Epithelial cell of esophagus (primary cell): ENCODE results near the gene SLC41A3.

Experiments
- DNase-seq: peaks from one replicate; pipeline ENCODE4 v3.0.0; 2010; ENCODE audit warnings: low read depth
- H3K4me3 ChIP-seq: 2 replicates; pipeline ENCODE4 v1.5.1; 2011; ENCODE audit warnings: mild to moderate bottlenecking, low read length, control low read depth
- CTCF ChIP-seq: IDR thresholded peaks from 2 replicates; pipeline ENCODE4 v1.5.1; 2011; ENCODE audit warnings: low read depth, mild to moderate bottlenecking, low read length, control low read depth, inconsistent platforms; ENCODE audit not compliant: insufficient read depth; ENCODE audit errors: missing control alignments

Gene SLC41A3

DNA sequence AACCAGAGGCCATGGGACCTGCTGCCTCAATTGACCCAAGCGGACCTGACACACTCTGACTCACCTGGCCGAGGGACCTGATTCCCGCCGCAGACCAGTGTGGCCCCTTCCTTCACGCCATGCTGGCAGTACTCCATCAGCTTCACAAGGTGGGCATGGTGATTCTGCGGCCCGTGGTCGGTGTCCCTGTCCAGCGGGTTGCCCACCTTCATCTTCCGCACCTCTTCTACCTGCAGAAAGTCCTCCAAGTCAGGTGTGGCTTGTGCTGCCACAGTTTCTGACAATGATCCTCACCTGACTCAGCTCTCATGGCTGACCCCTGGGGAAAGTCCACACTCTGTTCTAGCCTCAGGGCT is 25.9 kb upstream of the SLC41A3 start:
- no peak for DNase-seq
- TF ChIP-seq CTCF = no peak

GRCh38 chr3:126109146-126109879 is 25.4 kb upstream of the SLC41A3 start:
- TF ChIP-seq CTCF = no peak
- no peak overlapping the region for H3K4me3 ChIP-seq
- no peak for DNase-seq

More for the DNA sequence above, 25.9 kb upstream of the SLC41A3 start:
- H3K4me3 ChIP-seq = no peak overlapping the region

GRCh38 chr3:126108676-126109050 is 24.7 kb upstream of the SLC41A3 start:
- DNase-seq = no peak
- no peak for TF ChIP-seq CTCF
- H3K4me3 ChIP-seq = no peak overlapping the region

DNA sequence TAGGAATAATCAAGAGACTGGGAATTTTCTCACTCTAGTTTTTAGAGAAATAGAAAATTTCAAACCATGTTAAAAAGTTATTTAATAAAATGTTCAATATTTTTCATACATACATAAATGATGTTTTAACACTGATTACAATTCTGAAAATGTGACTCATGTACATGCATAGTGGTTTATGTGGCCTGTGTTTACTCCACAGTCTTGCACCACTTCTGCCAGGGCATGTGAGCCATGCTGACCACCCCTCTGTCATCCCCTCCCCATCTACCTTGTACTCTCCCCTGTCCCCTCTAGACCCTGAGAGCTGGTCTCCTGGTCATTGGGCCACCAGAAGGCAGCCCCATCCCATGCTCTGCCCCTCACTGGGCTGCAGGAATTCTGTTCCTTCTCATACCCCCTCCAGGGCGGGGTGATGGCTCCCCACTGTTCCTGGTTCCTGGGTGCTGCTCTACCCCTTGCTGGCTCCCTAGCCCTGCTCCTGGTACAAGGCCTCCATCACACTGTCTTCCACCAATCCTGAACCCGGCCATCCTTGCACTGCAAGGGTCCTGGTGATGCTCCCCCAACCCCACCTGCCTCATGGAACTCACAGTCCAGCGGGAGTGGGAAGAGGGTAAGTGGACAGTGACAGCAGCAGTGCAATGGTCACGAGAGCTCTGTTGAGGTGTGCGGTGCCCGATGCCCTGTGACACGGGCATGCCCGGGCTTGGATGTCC is 24.2 kb upstream of the SLC41A3 start:
- no peak overlapping the region for H3K4me3 ChIP-seq
- no peak for TF ChIP-seq CTCF
- DNase-seq = no peak

DNA sequence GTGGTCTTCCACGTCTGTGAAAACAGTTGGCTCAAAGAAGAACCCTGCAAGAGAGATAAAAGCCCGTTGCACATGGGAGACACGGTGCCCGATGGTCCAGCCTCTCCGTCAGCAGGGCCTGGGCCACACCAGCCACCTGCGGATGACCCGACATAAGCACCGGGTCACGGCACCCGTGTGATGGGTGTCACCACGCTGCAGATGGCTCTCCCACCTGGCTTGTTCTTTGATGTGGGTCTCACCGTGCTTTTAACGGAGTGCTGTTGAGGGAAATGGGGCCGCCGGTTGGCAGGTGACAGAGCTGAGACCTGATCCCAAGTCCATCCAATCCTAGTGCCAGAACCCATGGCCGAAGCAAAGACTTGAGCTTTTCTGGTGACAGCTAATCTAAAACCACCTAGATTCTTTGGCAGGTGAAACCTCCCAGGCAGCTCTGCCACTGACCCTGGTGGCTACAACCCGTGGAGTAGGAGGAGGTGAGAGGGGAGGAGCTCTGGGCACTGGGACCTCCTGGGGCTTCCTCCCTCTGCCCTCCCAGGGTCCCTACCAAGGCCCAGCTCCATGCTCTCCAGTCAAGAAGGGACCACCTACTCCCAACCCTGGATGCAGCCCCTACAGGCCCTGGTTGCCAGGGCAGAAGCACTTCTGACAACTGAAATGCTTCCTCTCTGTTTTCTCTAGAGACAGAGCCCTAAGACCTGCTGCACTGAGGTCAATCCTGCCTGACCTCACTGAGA is 23.4 kb upstream of the SLC41A3 start:
- H3K4me3 ChIP-seq = no peak overlapping the region
- no peak for TF ChIP-seq CTCF

GRCh38 chr3:126106336-126107202 is 22.6 kb upstream of the SLC41A3 start:
- no peak overlapping the region for H3K4me3 ChIP-seq
- no peak for DNase-seq
- TF ChIP-seq CTCF = no peak

More for the DNA sequence above, 23.4 kb upstream of the SLC41A3 start:
- no peak for DNase-seq
